HepG2 (cell line): Measurements from ENCODE around the gene ELOVL6. TPM values are rescaled to one million over a fixed set of nuclear protein-coding genes. Genes with fewer than 3 reads are reported as not detected.

Source experiments
- ATAC-seq: fragments of 200-7000 bp; cut with Tn5 transposase; 3 replicates; pipeline ENCODE4 v1.9.1; 2020; ENCODE audit warnings: mild to moderate bottlenecking, moderate library complexity
- BruUV-seq: library from RNA; stranded (reverse); fragments of 400-500 nt; replicated peaks from 2 replicates; lab custom pipeline; 2021; lab: Mats Ljungman, UMichigan
- CTCF ChIA-PET: fragments of 300-600 bp; formaldehyde crosslinking; extraction: SDS; loops from one replicate; lab custom pipeline; 2021; ENCODE audit warnings: low total read pairs, inconsistent platforms, low intra/inter-chr PET ratio; lab: Yijun Ruan, JAX
- POLR2A ChIA-PET: fragments of 350-600 bp; sonication (Branson Sonifier 250); formaldehyde crosslinking; loops from one replicate; lab custom pipeline; 2020; ENCODE audit warnings: antibody characterized with exemption, inconsistent platforms; lab: Yijun Ruan, JAX
- DNase-seq: peaks from one replicate; pipeline ENCODE4 v3.0.0-alpha.2; 2015; ENCODE audit warnings: low spot score
- FAIRE-seq: peaks from 3 replicates; lab custom pipeline; 2011; peaks lifted over from hg19 to GRCh38; lab: Jason Lieb, UNC
- H2AFZ ChIP-seq: one replicate; pipeline ENCODE4 v1.6.1; 2011; ENCODE audit warnings: low read length, inconsistent platforms
- H3K27ac ChIP-seq: fragments of 300-600 bp; 3 replicates; pipeline ENCODE4 v1.8.0; 2011; ENCODE audit warnings: mixed run types, mild to moderate bottlenecking, mixed read lengths, low read length, inconsistent platforms; ENCODE audit not compliant: insufficient read depth; ENCODE audit errors: extremely low read length
- H3K27me3 ChIP-seq, 2 experiments: fragments of 200-600 bp in 1 of 2; 2 replicates in 1 of 2; 3 replicates in 1 of 2; pipeline versions ENCODE4 v1.6.0 to v1.8.0; 2011; ENCODE audit warnings: low read length in 2 of 2, mild to moderate bottlenecking in 2 of 2, moderate library complexity in 2 of 2, inconsistent platforms in 1 of 2; ENCODE audit not compliant: insufficient read depth in 2 of 2, control insufficient read depth in 1 of 2
- H3K36me3 ChIP-seq, 2 experiments: fragments of 200-600 bp in 1 of 2; replicated peaks in 1 of 2; 2 replicates in 1 of 2; 3 replicates in 1 of 2; pipeline versions ENCODE4 v1.5.1 to v1.8.0; 2011; ENCODE audit warnings: low read length in 2 of 2, inconsistent platforms in 1 of 2; ENCODE audit not compliant: insufficient read depth in 2 of 2, control insufficient read depth in 1 of 2
- H3K4me1 ChIP-seq: 2 replicates; pipeline ENCODE4 v1.5.1; 2012; ENCODE audit warnings: low read length, inconsistent platforms; ENCODE audit not compliant: insufficient read depth
- H3K4me2 ChIP-seq: 2 replicates; pipeline ENCODE4 v1.6.0; 2011; ENCODE audit warnings: low read depth, low read length, inconsistent platforms
- H3K4me3 ChIP-seq, 3 experiments: fragments of 200-600 bp in 1 of 3; sonication (generic), shearing (Covaris generic) in 1 of 3; replicated peaks in 1 of 3; 2 replicates each; pipeline ENCODE4 v1.5.1; 2011 to 2016; ENCODE audit warnings: low read length in 3 of 3, inconsistent platforms in 2 of 3, low read depth in 2 of 3, mild to moderate bottlenecking in 2 of 3, control low read depth in 1 of 3, mixed read lengths in 1 of 3; ENCODE audit not compliant: insufficient read depth in 1 of 3
- H3K79me2 ChIP-seq: one replicate; pipeline ENCODE4 v1.6.1; 2011; ENCODE audit warnings: low read length, inconsistent platforms; ENCODE audit not compliant: insufficient read depth
- H3K9ac ChIP-seq: 2 replicates; pipeline ENCODE4 v1.6.0; 2011; ENCODE audit warnings: mild to moderate bottlenecking, low read depth, low read length, inconsistent platforms; ENCODE audit not compliant: insufficient read depth
- H3K9me3 ChIP-seq: 2 replicates; pipeline ENCODE4 v1.5.1; 2012; ENCODE audit warnings: mild to moderate bottlenecking, low read length
- H4K20me1 ChIP-seq: 2 replicates; pipeline ENCODE4 v1.6.0; 2011; ENCODE audit warnings: inconsistent platforms, mild to moderate bottlenecking, low read length, moderate library complexity; ENCODE audit not compliant: insufficient read depth
- ASH2L ChIP-seq: fragments of 300-600, 200-600 bp; sonication (generic); IDR thresholded peaks from 2 replicates; pipeline ENCODE4 v1.7.0; 2017; ENCODE audit warnings: low read depth, mild to moderate bottlenecking, moderate library complexity, mixed read lengths, low read length; ENCODE audit not compliant: insufficient read length
- KAT7 ChIP-seq: IDR thresholded peaks from 2 replicates; pipeline ENCODE4 v1.6.1; 2018; ENCODE audit warnings: borderline replicate concordance, missing compliant biosample characterization
- KLF11 ChIP-seq: IDR thresholded peaks from 2 replicates; pipeline ENCODE4 v1.6.1; 2016; ENCODE audit warnings: missing compliant biosample characterization
- MXD4 ChIP-seq: IDR thresholded peaks from 2 replicates; pipeline ENCODE4 v1.6.1; 2016; ENCODE audit warnings: mild to moderate bottlenecking, missing biosample characterization, missing genetic modification reagents
- NR2F1 ChIP-seq, 2 experiments: fragments of 450-650 bp in 1 of 2; formaldehyde crosslinking in 1 of 2; IDR thresholded peaks; 2 replicates each; pipeline versions ENCODE4 v1.5.0 to v1.6.1; 2016 to 2020; ENCODE audit warnings: mild to moderate bottlenecking in 1 of 2, missing compliant biosample characterization in 1 of 2, missing genetic modification reagents in 1 of 2, moderate library complexity in 1 of 2
- PRDM4 ChIP-seq: sonication (generic); formaldehyde crosslinking; IDR thresholded peaks from 2 replicates; pipeline ENCODE4 v1.9.0; 2021; ENCODE audit warnings: missing genetic modification reagents, borderline replicate concordance
- REL ChIP-seq: sonication (generic); formaldehyde crosslinking; conservative IDR thresholded peaks from 2 replicates; pipeline ENCODE4 v1.8.0; 2022; ENCODE audit warnings: mild to moderate bottlenecking, missing genetic modification reagents, moderate library complexity
- SOX5 ChIP-seq: IDR thresholded peaks from 2 replicates; pipeline ENCODE4 v1.6.1; 2016; ENCODE audit warnings: borderline replicate concordance
- SRSF9 ChIP-seq: fragments of 200-400 bp; formaldehyde crosslinking; IDR thresholded peaks from 2 replicates; pipeline ENCODE4 v1.6.1; 2018; ENCODE audit warnings: borderline replicate concordance, mild to moderate bottlenecking, low read depth, low read length; ENCODE audit not compliant: insufficient read depth, poor library complexity, severe bottlenecking
- TCF12 ChIP-seq, 2 experiments: fragments of 450-650 bp in 1 of 2; sonication (generic) in 1 of 2; formaldehyde crosslinking in 1 of 2; IDR thresholded peaks; 2 replicates each; pipeline versions ENCODE4 v1.6.1 to v1.8.0; 2017 to 2022; ENCODE audit warnings: antibody characterized with exemption in 1 of 2, mild to moderate bottlenecking in 1 of 2, missing genetic modification reagents in 1 of 2, moderate library complexity in 1 of 2
- ZC3H13 ChIP-seq: sonication (generic); formaldehyde crosslinking; IDR thresholded peaks from 2 replicates; pipeline ENCODE4 v1.8.1; 2023; ENCODE audit warnings: mild to moderate bottlenecking, missing genetic modification reagents, moderate library complexity
- ZNF382 ChIP-seq: sonication (generic); formaldehyde crosslinking; IDR thresholded peaks from 2 replicates; pipeline ENCODE4 v1.5.0; 2020; ENCODE audit warnings: missing genetic modification reagents, mild to moderate bottlenecking, borderline replicate concordance
- ZNF430 ChIP-seq: sonication (generic); formaldehyde crosslinking; IDR thresholded peaks from 2 replicates; pipeline ENCODE4 v1.9.0; 2021; ENCODE audit warnings: mild to moderate bottlenecking, missing genetic modification reagents
- ZNF543 ChIP-seq: sonication (generic); formaldehyde crosslinking; IDR thresholded peaks from 2 replicates; pipeline ENCODE4 v1.4.0; 2020; ENCODE audit warnings: mild to moderate bottlenecking, missing genetic modification reagents
- ZSCAN20 ChIP-seq: sonication (generic); formaldehyde crosslinking; IDR thresholded peaks from 2 replicates; pipeline ENCODE4 v1.4.0; 2020; ENCODE audit warnings: missing genetic modification reagents, mild to moderate bottlenecking, borderline replicate concordance
- WGBS: methylation state at CpG from one replicate; pipeline ENCODE4 v1.1.6; 2017; ENCODE audit warnings: low lambda C conversion rate; 5-methylcytosine and 5-hydroxymethylcytosine counted together
- in situ Hi-C: cut with HindIII; loops from 2 replicates; pipeline ENCODE4 v1.10.0; 2017; ENCODE audit warnings: low pct_unique_long_range_greater_than_20kb; ENCODE audit not compliant: extremely low pct_ligation_motif_present
- intact Hi-C: fragments of 100-400 bp; cut with micrococcal nuclease; formaldehyde crosslinking; loops from one replicate; pipeline ENCODE4 v1.10.0; 2022; ENCODE audit not compliant: unreplicated experiment
- polyA plus RNA-seq, 8 experiments: library from polyadenylated mRNA; depleted of rRNA in 3 of 8; stranded (reverse) in 7 of 8; unstranded in 1 of 8; fragments of >200 nt; fragmentation: Illumina TruSeq in 4 of 8; extraction: Trizol in 4 of 8; gene quantifications; 2 replicates each; pipeline versions ENCODE4 v1.2.1 to v1.2.3, GENCODE V29; 2011 to 2016; ENCODE audit warnings: low read depth in 4 of 8, missing spikeins in 1 of 8, mixed read lengths in 1 of 8; ENCODE audit not compliant: insufficient read depth in 1 of 8
- total RNA-seq, 5 experiments: library from RNA; depleted of rRNA; stranded (reverse); fragments of >200 nt; fragmentation: Illumina TruSeq; extraction: Trizol; gene quantifications; 2 replicates each; pipeline ENCODE4 v1.2.3, GENCODE V29; 2016; ENCODE audit warnings: low read depth in 1 of 5
- TF ChIP-seq, protein P1 (sequence below): sonication (generic); formaldehyde crosslinking; conservative IDR thresholded peaks from 2 replicates; pipeline ENCODE4 v1.8.0; 2022; ENCODE audit warnings: low read depth, missing genetic modification reagents

ELOVL6 gene
- total and polyA plus RNA-seq, 2 of the 13 experiments (the other 11 are each of a cell fraction or from before 2014, with no cell fraction given), result 14.1 to 23.2 TPM

GRCh38 chr4:110003401-110004187, 194.8 kb downstream of the ELOVL6 start:
- H3K79me2 ChIP-seq, result no peaks in the 10 kb centered on the region
- WGBS, result 14% methylated on average over 6 of the region's 6 CpGs
- H3K9me3 ChIP-seq, result no peaks in the 10 kb centered on the region
- no TSS peak for BruUV-seq
- H2AFZ ChIP-seq, result no peak overlapping the region
- H3K27me3 ChIP-seq, result no peaks in the 10 kb centered on the region
- in situ Hi-C loops, result loop anchor here (10.0 to 25.0 kb wide), 2 partner anchors 311 to 1634 kb away; no protein-coding TSS in a partner anchor
- no peaks in the 10 kb centered on the region for H4K20me1 ChIP-seq
- intact Hi-C loops, result no loop called here
- H3K36me3 ChIP-seq, result no peaks in the 10 kb centered on the region
- ATAC-seq, result no peak
- FAIRE-seq, result no peak
- no peak overlapping the region for H3K4me3 ChIP-seq
- H3K9ac ChIP-seq, result no peak overlapping the region
- H3K4me1 ChIP-seq, result peaks cover 34% of the 10 kb centered on the region
- H3K4me2 ChIP-seq, result no peak overlapping the region
- no peak overlapping the region for H3K27ac ChIP-seq
- ChIA-PET POLR2A (no interaction called here), CTCF (no interaction called here)
- no peak for TF ChIP-seq NR2F1 (CRISPR knock-in tag; IDR thresholded peaks at IDR 0.05)
- no peak for TF ChIP-seq SOX5
- TF ChIP-seq, protein P1, sequence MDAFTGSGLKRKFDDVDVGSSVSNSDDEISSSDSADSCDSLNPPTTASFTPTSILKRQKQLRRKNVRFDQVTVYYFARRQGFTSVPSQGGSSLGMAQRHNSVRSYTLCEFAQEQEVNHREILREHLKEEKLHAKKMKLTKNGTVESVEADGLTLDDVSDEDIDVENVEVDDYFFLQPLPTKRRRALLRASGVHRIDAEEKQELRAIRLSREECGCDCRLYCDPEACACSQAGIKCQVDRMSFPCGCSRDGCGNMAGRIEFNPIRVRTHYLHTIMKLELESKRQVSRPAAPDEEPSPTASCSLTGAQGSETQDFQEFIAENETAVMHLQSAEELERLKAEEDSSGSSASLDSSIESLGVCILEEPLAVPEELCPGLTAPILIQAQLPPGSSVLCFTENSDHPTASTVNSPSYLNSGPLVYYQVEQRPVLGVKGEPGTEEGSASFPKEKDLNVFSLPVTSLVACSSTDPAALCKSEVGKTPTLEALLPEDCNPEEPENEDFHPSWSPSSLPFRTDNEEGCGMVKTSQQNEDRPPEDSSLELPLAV (CRISPR knock-in tag), result no peak
- TF ChIP-seq ZNF382 (CRISPR knock-in tag), result no peak
- no peak for TF ChIP-seq ZSCAN20 (CRISPR knock-in tag)
- no peak for TF ChIP-seq KLF11 (CRISPR knock-in tag)
- TF ChIP-seq ZC3H13, result no peak
- TF ChIP-seq KAT7 (CRISPR knock-in tag), result no peak
- no peak for TF ChIP-seq REL (CRISPR knock-in tag)
- no peak for TF ChIP-seq ASH2L
- TF ChIP-seq ZNF430 (CRISPR knock-in tag), result no peak
- no peak for TF ChIP-seq TCF12 (IDR thresholded peaks at IDR 0.05)
- TF ChIP-seq TCF12 (CRISPR knock-in tag; IDR thresholded peaks at IDR 0.05), result no peak
- no peak for TF ChIP-seq PRDM4
- no peak for TF ChIP-seq SRSF9
- TF ChIP-seq MXD4 (CRISPR knock-in tag), result no peak
- TF ChIP-seq ZNF543 (CRISPR knock-in tag), result no peak
- no peak for DNase-seq
